K562 (cell line): ENCODE data around the gene EEF1A2. TPM values are rescaled to one million over a fixed set of nuclear protein-coding genes. Genes with fewer than 3 reads are reported as not detected.

Experiments
- ATAC-seq: fragments of 200-7000 bp; cut with Tn5 transposase; 3 replicates; pipeline ENCODE4 v1.9.1; 2020; ENCODE audit warnings: moderate library complexity
- BruUV-seq: library from RNA; stranded (reverse); fragments of 400-500 nt; replicated peaks from 2 replicates; lab custom pipeline; 2021; lab: Mats Ljungman, UMichigan
- CTCF ChIA-PET: fragments of 300-600 bp; formaldehyde crosslinking; extraction: SDS; loops from one replicate; lab custom pipeline; 2021; ENCODE audit warnings: low intra/inter-chr PET ratio; lab: Yijun Ruan, JAX
- POLR2A ChIA-PET: fragments of 300-600, 350-650 bp; sonication (Branson Sonifier 250); formaldehyde crosslinking; extraction: SDS; loops from one replicate; lab custom pipeline; 2021; ENCODE audit warnings: antibody characterized with exemption, inconsistent platforms; lab: Yijun Ruan, JAX
- DNase-seq, 4 experiments: peaks; one replicate each; pipeline versions ENCODE4 v3.0.0 to v3.0.0-alpha.2; 2011 to 2018; ENCODE audit warnings: low spot score in 3 of 4, mixed read lengths in 3 of 4; ENCODE audit errors: extremely low read depth in 1 of 4
- FAIRE-seq: peaks from 2 replicates; lab custom pipeline; 2011; peaks lifted over from hg19 to GRCh38; lab: Jason Lieb, UNC
- H2AFZ ChIP-seq: 2 replicates; pipeline ENCODE4 v1.6.0; 2011; ENCODE audit warnings: low read depth, low read length, control low read depth, inconsistent platforms
- H3K27ac ChIP-seq: fragments of 200-600 bp; 3 replicates; pipeline ENCODE4 v1.8.0; 2011; ENCODE audit warnings: low read depth, mild to moderate bottlenecking, control low read depth, inconsistent platforms, low read length, moderate library complexity, mixed read lengths; ENCODE audit errors: extremely low read depth
- H3K27me3 ChIP-seq, 2 experiments: fragments of 300-600 bp in 1 of 2; 2 replicates in 1 of 2; 3 replicates in 1 of 2; pipeline versions ENCODE4 v1.6.0 to v1.8.0; 2011; ENCODE audit warnings: inconsistent platforms in 2 of 2, low read length in 2 of 2, mild to moderate bottlenecking in 1 of 2, mixed read lengths in 1 of 2, moderate library complexity in 1 of 2; ENCODE audit not compliant: control insufficient read depth in 2 of 2, insufficient read depth in 2 of 2
- H3K36me3 ChIP-seq: fragments of 300-600 bp; 3 replicates; pipeline ENCODE4 v1.8.0; 2011; ENCODE audit warnings: mild to moderate bottlenecking, low read length, inconsistent platforms; ENCODE audit not compliant: control insufficient read depth, insufficient read depth
- H3K4me1 ChIP-seq, 2 experiments: fragments of 200-600 bp in 1 of 2; replicated peaks in 1 of 2; 2 replicates in 1 of 2; 3 replicates in 1 of 2; pipeline versions ENCODE4 v1.5.1 to v1.8.0; 2011; ENCODE audit warnings: inconsistent platforms in 2 of 2, low read length in 2 of 2, mild to moderate bottlenecking in 1 of 2, mixed read lengths in 1 of 2, moderate library complexity in 1 of 2; ENCODE audit not compliant: control insufficient read depth in 2 of 2, insufficient read depth in 2 of 2
- H3K4me2 ChIP-seq: 2 replicates; pipeline ENCODE4 v1.6.1; 2011; ENCODE audit warnings: low read length, control low read depth, inconsistent platforms, mixed read lengths; ENCODE audit not compliant: insufficient read depth
- H3K4me3 ChIP-seq: fragments of 200-600 bp; sonication (generic), shearing (Covaris generic); 2 replicates; pipeline ENCODE4 v1.5.1; 2016; ENCODE audit warnings: control low read depth, inconsistent platforms
- H3K79me2 ChIP-seq: fragments of 200-600 bp; 3 replicates; pipeline ENCODE4 v1.8.0; 2011; ENCODE audit warnings: low read length, inconsistent platforms; ENCODE audit not compliant: control insufficient read depth, insufficient read depth
- H3K9ac ChIP-seq, 2 experiments: 2 replicates each; pipeline versions ENCODE4 v1.6.0 to v1.6.1; 2011; ENCODE audit warnings: low read depth in 2 of 2, low read length in 2 of 2, control low read depth in 1 of 2, inconsistent platforms in 1 of 2, mild to moderate bottlenecking in 1 of 2, mixed read lengths in 1 of 2; ENCODE audit not compliant: insufficient read depth in 1 of 2
- H3K9me1 ChIP-seq: one replicate; pipeline ENCODE4 v1.6.0; 2011; ENCODE audit warnings: inconsistent platforms, mild to moderate bottlenecking, low read length, moderate library complexity; ENCODE audit not compliant: control insufficient read depth, insufficient read depth
- H3K9me3 ChIP-seq: replicated peaks from 2 replicates; pipeline ENCODE4 v1.5.1; 2011; ENCODE audit warnings: low read depth, low read length, inconsistent platforms; ENCODE audit not compliant: control insufficient read depth, insufficient read depth
- H4K20me1 ChIP-seq: replicated peaks from 2 replicates; pipeline ENCODE4 v1.6.1; 2011; ENCODE audit warnings: low read length, inconsistent platforms, mixed read lengths; ENCODE audit not compliant: control insufficient read depth, insufficient read depth
- MCM5 ChIP-seq: fragments of 450-650 bp; IDR thresholded peaks from 2 replicates; pipeline ENCODE4 v1.6.1; 2016; ENCODE audit warnings: low read depth
- NFRKB ChIP-seq: fragments of 450-650 bp; IDR thresholded peaks from 2 replicates; pipeline ENCODE4 v1.6.1; 2016; ENCODE audit warnings: low read depth
- RFX5 ChIP-seq: IDR thresholded peaks from 2 replicates; pipeline ENCODE4 v1.6.1; 2011; ENCODE audit warnings: low read depth, mild to moderate bottlenecking, improper control_type of control experiment, low read length
- ZNF551 ChIP-seq: fragments of 250-450 bp; sonication (Bioruptor Pico); IDR thresholded peaks from 2 replicates; pipeline ENCODE4 v1.5.0; 2021; ENCODE audit warnings: mild to moderate bottlenecking, moderate library complexity
- WGBS: fragments of 100-300 bp; shearing (Covaris generic); methylation state at CpG from one replicate; pipeline ENCODE4 v1.1.6; 2016; ENCODE audit warnings: low coverage, mixed read lengths; ENCODE audit not compliant: insufficient coverage; ENCODE audit errors: missing lambda C conversion rate; 5-methylcytosine and 5-hydroxymethylcytosine counted together
- in situ Hi-C: fragments of 300-500 bp; cut with MboI; formaldehyde crosslinking; loops from 4 replicates; pipeline ENCODE4 v1.15.0; 2018; ENCODE audit warnings: inconsistent platforms, mixed read lengths
- intact Hi-C: fragments of 100-400 bp; cut with micrococcal nuclease; formaldehyde crosslinking; loops from 2 replicates; pipeline ENCODE4 v1.14.2; 2022
- polyA plus RNA-seq, 8 experiments: library from polyadenylated mRNA; depleted of rRNA in 4 of 8; stranded (reverse) in 5 of 8; unstranded in 3 of 8; fragments of >200 nt; fragmentation: Nextera tagmentation in 2 of 8; fragmentation: Illumina TruSeq in 1 of 8; extraction: Ambion mirVana in 2 of 8; extraction: Trizol in 1 of 8; gene quantifications; 2 replicates each; pipeline versions ENCODE4 v1.2.1 to v1.2.3, GENCODE V29; 2011 to 2014; ENCODE audit warnings: inconsistent platforms in 1 of 8, missing spikeins in 1 of 8
- total RNA-seq, 7 experiments: library from RNA; depleted of rRNA in 6 of 7; stranded (reverse); fragments of >200 nt in 6 of 7; fragmentation: Illumina TruSeq in 2 of 7; extraction: Trizol in 2 of 7; gene quantifications; 2 replicates each; pipeline versions ENCODE4 v1.2.1 to v1.2.3, GENCODE V29; 2011 to 2021; ENCODE audit warnings: low replicate concordance in 1 of 7
- TF ChIP-seq, protein P1 (sequence below): sonication (generic); formaldehyde crosslinking; IDR thresholded peaks from 2 replicates; pipeline ENCODE4 v1.8.0; 2022; ENCODE audit warnings: missing genetic modification reagents, mild to moderate bottlenecking, borderline replicate concordance

EEF1A2 gene
- total and polyA plus RNA-seq, 9 of the 15 experiments (the other 6 are each of a cell fraction or from before 2014, with no cell fraction given), result 0.04 to 29.6 (median 11.5) TPM

DNA sequence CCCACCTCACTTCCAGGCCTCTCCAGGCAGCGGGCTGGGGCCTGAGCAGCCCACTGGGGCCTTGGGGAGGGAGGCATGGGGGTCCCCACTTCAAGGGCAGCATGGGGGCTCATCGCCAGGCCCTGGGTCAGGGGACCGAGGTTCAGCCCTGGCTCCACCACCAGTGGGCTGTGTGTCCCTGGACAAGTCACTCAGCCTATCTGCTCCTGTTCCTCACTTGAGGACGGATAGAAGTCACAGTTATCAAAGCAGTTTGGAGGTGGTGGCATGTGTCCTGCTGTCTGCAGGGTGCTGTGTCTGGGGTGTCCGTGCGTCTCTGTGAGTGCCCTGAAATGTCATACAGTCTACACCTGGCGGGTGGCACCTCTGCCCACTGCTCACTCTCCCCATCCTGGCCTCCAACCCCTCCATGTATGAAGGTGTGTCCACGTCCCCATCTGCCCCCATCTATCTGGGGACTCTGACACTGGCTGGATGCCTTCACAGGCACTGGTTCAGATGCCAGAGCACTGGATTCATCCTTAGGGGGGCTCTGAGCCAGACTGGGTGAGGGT is 3.6 kb downstream of the EEF1A2 start:
- no peak for TF ChIP-seq ZNF551 (CRISPR knock-in tag)
- TF ChIP-seq RFX5, result no peak
- no peak for TF ChIP-seq MCM5
- TF ChIP-seq, protein P1, sequence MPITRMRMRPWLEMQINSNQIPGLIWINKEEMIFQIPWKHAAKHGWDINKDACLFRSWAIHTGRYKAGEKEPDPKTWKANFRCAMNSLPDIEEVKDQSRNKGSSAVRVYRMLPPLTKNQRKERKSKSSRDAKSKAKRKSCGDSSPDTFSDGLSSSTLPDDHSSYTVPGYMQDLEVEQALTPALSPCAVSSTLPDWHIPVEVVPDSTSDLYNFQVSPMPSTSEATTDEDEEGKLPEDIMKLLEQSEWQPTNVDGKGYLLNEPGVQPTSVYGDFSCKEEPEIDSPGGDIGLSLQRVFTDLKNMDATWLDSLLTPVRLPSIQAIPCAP (CRISPR knock-in tag), result no peak
- TF ChIP-seq NFRKB, result no peak
- H3K27me3 ChIP-seq, result no peaks in the 10 kb centered on the region
- ATAC-seq, result no peak
- no peaks in the 10 kb centered on the region for H3K79me2 ChIP-seq
- ChIA-PET POLR2A (no interaction called here), CTCF (interaction anchor here (0.9 to 1.3 kb wide), 2 partner anchors 19 to 24 kb away, joined by 4 to 5 read pairs; no protein-coding TSS in a partner anchor)
- peaks cover 12% of the 10 kb centered on the region for H4K20me1 ChIP-seq
- WGBS, result 24% methylated on average over 7 of the region's 8 CpGs
- no peaks in the 10 kb centered on the region for H3K9me1 ChIP-seq
- DNase-seq, result no peak
- in situ Hi-C loops, result no loop called here
- intact Hi-C loops, result no loop called here
- H2AFZ ChIP-seq, result no peak overlapping the region
- no peaks in the 10 kb centered on the region for H3K36me3 ChIP-seq
- BruUV-seq, result no TSS peak
- no peak overlapping the region for H3K27ac ChIP-seq
- no peak for FAIRE-seq
- H3K4me1 ChIP-seq, result peaks cover 0 to 66% of the 10 kb centered on the region in 2 experiments; a peak in 3 of 5 replicates
- H3K9ac ChIP-seq, result no peak overlapping the region
- H3K4me2 ChIP-seq, result no peak overlapping the region
- H3K9me3 ChIP-seq, result no peaks in the 10 kb centered on the region
- H3K4me3 ChIP-seq, result no peak overlapping the region
